ENCODE measurements around the gene SLC45A3. TPM values are rescaled to one million over a fixed set of nuclear protein-coding genes. Genes with fewer than 3 reads are reported as not detected.

The SLC45A3 gene
- total RNA-seq, 2 experiments from 2014 or later, result 0.11 TPM; not detected in 1

DNA sequence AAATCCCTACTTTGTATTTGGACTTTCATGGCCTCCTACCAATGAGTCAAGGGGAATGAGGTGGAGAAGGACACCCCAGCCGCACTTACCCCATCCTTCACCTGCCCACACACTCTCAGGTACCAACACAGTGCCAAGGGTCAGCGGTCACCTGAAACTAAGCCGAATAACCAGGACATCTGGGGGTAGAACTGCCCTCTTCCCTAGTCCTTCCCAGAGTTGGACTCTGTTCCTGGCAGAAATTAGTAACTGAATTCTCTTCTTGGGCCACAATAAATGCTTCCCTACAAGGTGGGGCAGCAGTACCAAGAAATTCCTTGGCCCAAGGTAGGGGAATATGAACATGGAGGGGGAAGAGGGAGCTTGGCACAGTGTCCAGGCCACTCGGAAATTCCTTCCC is 7.3 kb downstream of the SLC45A3 start:
- ATAC-seq (ENCODE audit: poor library complexity), result no peak
- intact Hi-C loops (cut with DNase I, micrococcal nuclease), result no loop called here
- Histone ChIP-seq H3K4me1 (ENCODE audit: insufficient read depth, low read length) (no peaks in the 10 kb centered on the region), H3K4me3 (ENCODE audit: low read length) (no peak overlapping the region), H3K27me3 (ENCODE audit: control insufficient read depth in 1 of 2, insufficient read depth in 2 of 2, low read length in 2 of 2) (peaks cover 7 to 12% of the 10 kb centered on the region in 2 experiments), H3K27ac (ENCODE audit: low read depth in 1 of 2, low read length in 2 of 2) (no peak overlapping the region), H3K9me3 (ENCODE audit: control insufficient read depth in 1 of 2, insufficient read depth in 1 of 2, low read length in 2 of 2) (no peaks in the 10 kb centered on the region), H3K36me3 (ENCODE audit: insufficient read depth, low read length) (no peaks in the 10 kb centered on the region)
- Mint-ChIP-seq H3K4me1 (ENCODE audit: low read depth) (no peaks in the 10 kb centered on the region), H3K27me3 (peaks cover 46% of the 10 kb centered on the region), H3K9me3 (no peaks in the 10 kb centered on the region), H3K4me3 (no peak overlapping the region), H3K27ac (no peak overlapping the region), H3K36me3 (ENCODE audit: low read depth) (no peaks in the 10 kb centered on the region)
- ChIA-PET POLR2A (no interaction called here), CTCF (no interaction called here)
- DNase-seq, result no peak
- TF ChIP-seq, protein P1, sequence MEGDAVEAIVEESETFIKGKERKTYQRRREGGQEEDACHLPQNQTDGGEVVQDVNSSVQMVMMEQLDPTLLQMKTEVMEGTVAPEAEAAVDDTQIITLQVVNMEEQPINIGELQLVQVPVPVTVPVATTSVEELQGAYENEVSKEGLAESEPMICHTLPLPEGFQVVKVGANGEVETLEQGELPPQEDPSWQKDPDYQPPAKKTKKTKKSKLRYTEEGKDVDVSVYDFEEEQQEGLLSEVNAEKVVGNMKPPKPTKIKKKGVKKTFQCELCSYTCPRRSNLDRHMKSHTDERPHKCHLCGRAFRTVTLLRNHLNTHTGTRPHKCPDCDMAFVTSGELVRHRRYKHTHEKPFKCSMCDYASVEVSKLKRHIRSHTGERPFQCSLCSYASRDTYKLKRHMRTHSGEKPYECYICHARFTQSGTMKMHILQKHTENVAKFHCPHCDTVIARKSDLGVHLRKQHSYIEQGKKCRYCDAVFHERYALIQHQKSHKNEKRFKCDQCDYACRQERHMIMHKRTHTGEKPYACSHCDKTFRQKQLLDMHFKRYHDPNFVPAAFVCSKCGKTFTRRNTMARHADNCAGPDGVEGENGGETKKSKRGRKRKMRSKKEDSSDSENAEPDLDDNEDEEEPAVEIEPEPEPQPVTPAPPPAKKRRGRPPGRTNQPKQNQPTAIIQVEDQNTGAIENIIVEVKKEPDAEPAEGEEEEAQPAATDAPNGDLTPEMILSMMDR (IDR thresholded peaks at IDR 0.05), result no peak

DNA sequence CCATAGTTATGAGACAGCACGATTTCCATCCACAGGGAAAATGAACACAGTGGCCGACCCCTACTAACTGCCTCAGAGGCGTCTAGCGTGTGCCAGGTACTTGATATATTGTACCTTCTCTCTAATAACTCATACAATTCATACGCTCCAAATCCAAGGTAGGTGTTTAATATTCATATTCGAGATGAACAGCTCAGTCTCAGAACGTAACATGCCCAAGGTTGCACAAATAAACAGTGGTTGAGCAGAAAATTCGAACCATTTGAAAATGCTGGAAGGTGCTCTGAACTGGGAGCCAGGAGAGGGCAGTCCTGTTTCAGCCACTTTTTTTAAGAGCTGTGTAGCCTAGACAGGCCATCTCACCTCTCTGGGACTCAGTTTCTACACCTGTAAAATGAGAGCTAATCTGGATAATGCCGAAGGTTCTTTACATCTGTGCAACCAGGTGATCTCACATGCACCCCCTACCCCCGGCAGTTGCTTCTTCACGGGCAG is 7.9 kb downstream of the SLC45A3 start:
- no peak for DNase-seq
- intact Hi-C loops (cut with DNase I, micrococcal nuclease), result no loop called here
- no peak for ATAC-seq (ENCODE audit: poor library complexity)
- Histone ChIP-seq H3K4me1 (ENCODE audit: insufficient read depth, low read length) (no peaks in the 10 kb centered on the region), H3K36me3 (ENCODE audit: insufficient read depth, low read length) (no peaks in the 10 kb centered on the region), H3K27ac (ENCODE audit: low read depth in 1 of 2, low read length in 2 of 2) (no peak overlapping the region), H3K9me3 (ENCODE audit: control insufficient read depth in 1 of 2, insufficient read depth in 1 of 2, low read length in 2 of 2) (no peaks in the 10 kb centered on the region), H3K27me3 (ENCODE audit: control insufficient read depth in 1 of 2, insufficient read depth in 2 of 2, low read length in 2 of 2) (peaks cover 9 to 15% of the 10 kb centered on the region in 2 experiments), H3K4me3 (ENCODE audit: low read length) (no peak overlapping the region)
- Mint-ChIP-seq H3K9me3 (no peaks in the 10 kb centered on the region), H3K4me1 (ENCODE audit: low read depth) (no peaks in the 10 kb centered on the region), H3K27me3 (peaks cover 45% of the 10 kb centered on the region), H3K4me3 (no peak overlapping the region), H3K27ac (no peak overlapping the region), H3K36me3 (ENCODE audit: low read depth) (no peaks in the 10 kb centered on the region)
- TF ChIP-seq, protein P1 (IDR thresholded peaks at IDR 0.05), result no peak
- ChIA-PET CTCF (no interaction called here), POLR2A (no interaction called here)

GRCh38 chr1:205670611-205671430 is 9.5 kb downstream of the SLC45A3 start:
- no peaks in the 10 kb centered on the region for H3K9me3 Mint-ChIP-seq
- H3K27ac Mint-ChIP-seq, result no peak overlapping the region
- peaks cover 9 to 15% of the 10 kb centered on the region in 2 experiments for H3K27me3 ChIP-seq (ENCODE audit: control insufficient read depth in 1 of 2, insufficient read depth in 2 of 2, low read length in 2 of 2)
- no peaks in the 10 kb centered on the region for H3K4me1 ChIP-seq (ENCODE audit: insufficient read depth, low read length)
- intact Hi-C loops (cut with DNase I, micrococcal nuclease), result no loop called here
- no peak overlapping the region for H3K4me3 ChIP-seq (ENCODE audit: low read length)
- H3K9me3 ChIP-seq (ENCODE audit: control insufficient read depth in 1 of 2, insufficient read depth in 1 of 2, low read length in 2 of 2), result no peaks in the 10 kb centered on the region
- POLR2A ChIA-PET, result no interaction called here
- DNase-seq (no peak), ATAC-seq (ENCODE audit: poor library complexity) (no peak)
- no peak overlapping the region for H3K4me3 Mint-ChIP-seq
- no peaks in the 10 kb centered on the region for H3K4me1 Mint-ChIP-seq (ENCODE audit: low read depth)
- TF ChIP-seq, protein P1 (IDR thresholded peaks at IDR 0.05), result no peak
- H3K27ac ChIP-seq (ENCODE audit: low read depth in 1 of 2, low read length in 2 of 2), result no peak overlapping the region
- H3K36me3 Mint-ChIP-seq (ENCODE audit: low read depth), result no peaks in the 10 kb centered on the region
- no peaks in the 10 kb centered on the region for H3K36me3 ChIP-seq (ENCODE audit: insufficient read depth, low read length)
- H3K27me3 Mint-ChIP-seq, result peaks cover 30% of the 10 kb centered on the region
- CTCF ChIA-PET, result interaction anchor here (0.5 to 1.4 kb wide), 3 partner anchors 13 to 1248 kb away, joined by 3 to 4 read pairs (median 4); no protein-coding TSS in a partner anchor

Measured in CD4-positive, alpha-beta T cell (primary cell).